Neutrophil (primary cell): ENCODE results near the gene SLC7A6OS.

Experiments
- H3K27ac ChIP-seq: fragments of 200-600 bp; sonication (generic); 2 replicates; pipeline ENCODE4 v1.5.1; 2016; ENCODE audit warnings: mild to moderate bottlenecking, moderate library complexity
- H3K27me3 ChIP-seq: fragments of 200-600 bp; sonication (generic); 2 replicates; pipeline ENCODE4 v1.6.0; 2016; ENCODE audit warnings: mild to moderate bottlenecking
- H3K36me3 ChIP-seq: fragments of 200-600 bp; sonication (generic); 2 replicates; pipeline ENCODE4 v1.5.1; 2017
- H3K4me1 ChIP-seq, 2 experiments: fragments of 200-600 bp in 1 of 2; sonication (generic) in 1 of 2; 1 replicate in 1 of 2; 2 replicates in 1 of 2; pipeline versions ENCODE4 v1.5.1 to v1.6.1; 2013 to 2016; ENCODE audit warnings: low read depth in 1 of 2, low read length in 1 of 2, mild to moderate bottlenecking in 1 of 2, moderate library complexity in 1 of 2; ENCODE audit not compliant: control insufficient read depth in 1 of 2, insufficient read depth in 1 of 2
- H3K4me3 ChIP-seq, 2 experiments: fragments of 200-600 bp in 1 of 2; sonication (generic) in 1 of 2; 1 replicate in 1 of 2; 2 replicates in 1 of 2; pipeline ENCODE4 v1.5.1; 2013 to 2016; ENCODE audit warnings: low read depth in 1 of 2, low read length in 1 of 2, mild to moderate bottlenecking in 1 of 2, moderate library complexity in 1 of 2
- H3K9me3 ChIP-seq: fragments of 200-600 bp; sonication (generic); 2 replicates; pipeline ENCODE4 v1.5.1; 2016
- CTCF ChIP-seq: fragments of 200-600 bp; sonication (generic); IDR thresholded peaks from 2 replicates; pipeline ENCODE4 v1.5.1; 2016; ENCODE audit warnings: antibody characterized with exemption

SLC7A6OS gene

GRCh38 chr16:68351991-68352431 lies 41.3 kb upstream of the SLC7A6OS start:
- Histone ChIP-seq H3K27ac (no peak overlapping the region), H3K4me3 (no peak overlapping the region), H3K9me3 (no peaks in the 10 kb centered on the region), H3K4me1 (peaks cover 15 to 18% of the 10 kb centered on the region in 2 experiments), H3K36me3 (peaks cover 69% of the 10 kb centered on the region), H3K27me3 (peaks cover 10% of the 10 kb centered on the region)
- TF ChIP-seq CTCF: no peak

- H3K27ac ChIP-seq: no peak overlapping the region
- H3K36me3 ChIP-seq: peaks cover 72% of the 10 kb centered on the region
- no peak for TF ChIP-seq CTCF
- peaks cover 9% of the 10 kb centered on the region for H3K27me3 ChIP-seq
- H3K4me3 ChIP-seq: no peak overlapping the region
- peaks cover 10 to 13% of the 10 kb centered on the region in 2 experiments for H3K4me1 ChIP-seq
- no peaks in the 10 kb centered on the region for H3K9me3 ChIP-seq
Observed at GRCh38 chr16:68351463-68351862, 40.7 kb upstream of the SLC7A6OS start.

GRCh38 chr16:68350813-68351350 lies 40.1 kb upstream of the SLC7A6OS start:
- Histone ChIP-seq H3K27me3 (peaks cover 3% of the 10 kb centered on the region), H3K4me1 (peaks cover 4 to 7% of the 10 kb centered on the region in 2 experiments), H3K36me3 (peaks cover 78% of the 10 kb centered on the region), H3K9me3 (no peaks in the 10 kb centered on the region), H3K27ac (no peak overlapping the region), H3K4me3 (no peak overlapping the region)
- TF ChIP-seq CTCF: no peak

- no peaks in the 10 kb centered on the region for H3K9me3 ChIP-seq
- no peaks in the 10 kb centered on the region for H3K4me1 ChIP-seq
- peaks cover 87% of the 10 kb centered on the region for H3K36me3 ChIP-seq
- TF ChIP-seq CTCF: no peak
- no peak overlapping the region for H3K4me3 ChIP-seq
- H3K27me3 ChIP-seq: no peaks in the 10 kb centered on the region
- H3K27ac ChIP-seq: no peak overlapping the region
Observed at GRCh38 chr16:68349838-68350410, 39.2 kb upstream of the SLC7A6OS start.

GRCh38 chr16:68348639-68349445 lies 38.1 kb upstream of the SLC7A6OS start:
- TF ChIP-seq CTCF: no peak
- Histone ChIP-seq H3K27ac (no peak overlapping the region), H3K4me3 (no peak overlapping the region), H3K4me1 (no peaks in the 10 kb centered on the region), H3K27me3 (no peaks in the 10 kb centered on the region), H3K9me3 (no peaks in the 10 kb centered on the region), H3K36me3 (peaks cover 81% of the 10 kb centered on the region)
